HepG2 (cell line): ENCODE results near the gene MTRFR. TPM values are rescaled to one million over a fixed set of nuclear protein-coding genes. Genes with fewer than 3 reads are reported as not detected.

Experiments used
- ATF3 ChIP-seq: sonication (generic); formaldehyde crosslinking; IDR thresholded peaks from 2 replicates; pipeline ENCODE4 v1.4.0; 2020; ENCODE audit warnings: missing genetic modification reagents
- ATM ChIP-seq: fragments of 450-650 bp; IDR thresholded peaks from 2 replicates; pipeline ENCODE4 v1.7.1; 2017; ENCODE audit warnings: mild to moderate bottlenecking, borderline replicate concordance
- FOXC1 ChIP-seq: sonication (generic); formaldehyde crosslinking; IDR thresholded peaks from 2 replicates; pipeline ENCODE4 v1.8.0; 2022; ENCODE audit warnings: mild to moderate bottlenecking, missing genetic modification reagents, borderline replicate concordance
- HOXA7 ChIP-seq: sonication (generic); formaldehyde crosslinking; IDR thresholded peaks from 2 replicates; pipeline ENCODE4 v1.8.1; 2022; ENCODE audit warnings: mild to moderate bottlenecking, missing genetic modification reagents, moderate library complexity
- HOXD1 ChIP-seq: sonication (generic); formaldehyde crosslinking; IDR thresholded peaks from 2 replicates; pipeline ENCODE4 v1.5.0; 2020; ENCODE audit warnings: missing genetic modification reagents
- MBD4 ChIP-seq: IDR thresholded peaks from 2 replicates; pipeline ENCODE4 v1.6.1; 2012; ENCODE audit warnings: low read length, inconsistent platforms, borderline replicate concordance
- MTF1 ChIP-seq: sonication (generic); formaldehyde crosslinking; IDR thresholded peaks from 2 replicates; pipeline ENCODE4 v1.5.0; 2020; ENCODE audit warnings: missing genetic modification reagents
- MXD4 ChIP-seq: IDR thresholded peaks from 2 replicates; pipeline ENCODE4 v1.6.1; 2016; ENCODE audit warnings: mild to moderate bottlenecking, missing biosample characterization, missing genetic modification reagents
- PAX8 ChIP-seq: sonication (generic); formaldehyde crosslinking; IDR thresholded peaks from 2 replicates; pipeline ENCODE4 v1.8.0; 2022; ENCODE audit warnings: mild to moderate bottlenecking, missing genetic modification reagents, borderline replicate concordance
- POLR2A ChIP-seq, 2 experiments: IDR thresholded peaks; 2 replicates each; pipeline ENCODE4 v1.6.1; 2011; ENCODE audit warnings: low read depth in 2 of 2, low read length in 2 of 2, mild to moderate bottlenecking in 1 of 2, moderate library complexity in 1 of 2; ENCODE audit not compliant: insufficient read depth in 1 of 2
- RELA ChIP-seq: sonication (generic); formaldehyde crosslinking; IDR thresholded peaks from 2 replicates; pipeline ENCODE4 v1.4.0; 2020; ENCODE audit warnings: missing genetic modification reagents
- RXRB ChIP-seq: IDR thresholded peaks from 2 replicates; pipeline ENCODE4 v1.6.1; 2016; ENCODE audit warnings: borderline replicate concordance, missing genetic modification reagents, missing compliant biosample characterization
- SALL1 ChIP-seq: sonication (generic); formaldehyde crosslinking; IDR thresholded peaks from 2 replicates; pipeline ENCODE4 v1.8.0; 2022; ENCODE audit warnings: mild to moderate bottlenecking, missing genetic modification reagents
- SNAPC2 ChIP-seq: sonication (generic); formaldehyde crosslinking; IDR thresholded peaks from 2 replicates; pipeline ENCODE4 v1.8.1; 2022; ENCODE audit warnings: mild to moderate bottlenecking, missing genetic modification reagents
- SRSF4 ChIP-seq: fragments of 200-400 bp; formaldehyde crosslinking; IDR thresholded peaks from one replicate; pipeline ENCODE4 v1.6.1; 2018; ENCODE audit warnings: mild to moderate bottlenecking, low read depth, low read length, moderate library complexity; ENCODE audit not compliant: poor library complexity, severe bottlenecking
- STAT5B ChIP-seq: sonication (generic); formaldehyde crosslinking; IDR thresholded peaks from 2 replicates; pipeline ENCODE4 v1.4.0; 2020; ENCODE audit warnings: missing genetic modification reagents
- TCF7 ChIP-seq: sonication (generic); IDR thresholded peaks from 2 replicates; pipeline ENCODE4 v1.6.1; 2016; ENCODE audit warnings: antibody characterized with exemption, low read depth
- TGIF2 ChIP-seq: IDR thresholded peaks from 2 replicates; pipeline ENCODE4 v1.6.1; 2016; ENCODE audit warnings: control low read depth, missing compliant biosample characterization
- ZFP90 ChIP-seq: sonication (generic); formaldehyde crosslinking; IDR thresholded peaks from 2 replicates; pipeline ENCODE4 v1.8.0; 2022; ENCODE audit warnings: missing genetic modification reagents, mild to moderate bottlenecking, inconsistent platforms, borderline replicate concordance
- ZNF550 ChIP-seq: sonication (generic); formaldehyde crosslinking; IDR thresholded peaks from 2 replicates; pipeline ENCODE4 v1.4.0; 2020; ENCODE audit warnings: mild to moderate bottlenecking, missing genetic modification reagents, borderline replicate concordance
- ZNF772 ChIP-seq: sonication (generic); formaldehyde crosslinking; IDR thresholded peaks from 2 replicates; pipeline ENCODE4 v1.5.0; 2020; ENCODE audit warnings: mild to moderate bottlenecking, missing genetic modification reagents
- ZNF790 ChIP-seq: sonication (generic); formaldehyde crosslinking; IDR thresholded peaks from 2 replicates; pipeline ENCODE4 v1.8.0; 2022; ENCODE audit warnings: missing genetic modification reagents, mild to moderate bottlenecking, borderline replicate concordance
- polyA plus RNA-seq, 8 experiments: library from polyadenylated mRNA; depleted of rRNA in 3 of 8; stranded (reverse) in 7 of 8; unstranded in 1 of 8; fragments of >200 nt; fragmentation: Illumina TruSeq in 4 of 8; extraction: Trizol in 4 of 8; gene quantifications; 2 replicates each; pipeline versions ENCODE4 v1.2.1 to v1.2.3, GENCODE V29; 2011 to 2016; ENCODE audit warnings: low read depth in 4 of 8, missing spikeins in 1 of 8, mixed read lengths in 1 of 8; ENCODE audit not compliant: insufficient read depth in 1 of 8
- total RNA-seq, 5 experiments: library from RNA; depleted of rRNA; stranded (reverse); fragments of >200 nt; fragmentation: Illumina TruSeq; extraction: Trizol; gene quantifications; 2 replicates each; pipeline ENCODE4 v1.2.3, GENCODE V29; 2016; ENCODE audit warnings: low read depth in 1 of 5
- TF ChIP-seq, protein P1 (sequence below): sonication (generic); formaldehyde crosslinking; IDR thresholded peaks from 2 replicates; pipeline ENCODE4 v1.5.0; 2020; ENCODE audit warnings: missing genetic modification reagents
- TF ChIP-seq, protein P2 (sequence below): sonication (generic); formaldehyde crosslinking; IDR thresholded peaks from 2 replicates; pipeline ENCODE4 v1.4.0; 2020; ENCODE audit warnings: missing genetic modification reagents
- TF ChIP-seq, protein P3 (sequence below): sonication (generic); formaldehyde crosslinking; IDR thresholded peaks from 2 replicates; pipeline ENCODE4 v1.5.0; 2020; ENCODE audit warnings: mild to moderate bottlenecking, missing genetic modification reagents, borderline replicate concordance

Gene MTRFR
- total and polyA plus RNA-seq, 2 of the 13 experiments (the other 11 are each of a cell fraction or from before 2014, with no cell fraction given), result 7.1 to 9.9 TPM

GRCh38 chr12:123293178-123293760 is 60.0 kb downstream of the MTRFR start (continued):
- TF ChIP-seq SRSF4, result no peak
- peak; percentile 10; the same call in 1 of the 2 replicates for TF ChIP-seq ATF3 (CRISPR knock-in tag)
- TF ChIP-seq ZNF772 (CRISPR knock-in tag), result no peak
- no peak for TF ChIP-seq HOXA7
- no peak for TF ChIP-seq TCF7
- TF ChIP-seq, protein P1, sequence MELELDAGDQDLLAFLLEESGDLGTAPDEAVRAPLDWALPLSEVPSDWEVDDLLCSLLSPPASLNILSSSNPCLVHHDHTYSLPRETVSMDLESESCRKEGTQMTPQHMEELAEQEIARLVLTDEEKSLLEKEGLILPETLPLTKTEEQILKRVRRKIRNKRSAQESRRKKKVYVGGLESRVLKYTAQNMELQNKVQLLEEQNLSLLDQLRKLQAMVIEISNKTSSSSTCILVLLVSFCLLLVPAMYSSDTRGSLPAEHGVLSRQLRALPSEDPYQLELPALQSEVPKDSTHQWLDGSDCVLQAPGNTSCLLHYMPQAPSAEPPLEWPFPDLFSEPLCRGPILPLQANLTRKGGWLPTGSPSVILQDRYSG, result no peak
- no peak for TF ChIP-seq PAX8 (CRISPR knock-in tag)
- TF ChIP-seq ATM, result no peak
- TF ChIP-seq MTF1 (CRISPR knock-in tag), result no peak
- TF ChIP-seq FOXC1 (CRISPR knock-in tag), result 0 out of 2 replicates have a peak, but pooled peaks have one; percentile 24
- TF ChIP-seq RXRB (CRISPR knock-in tag), result 0 out of 2 replicates have a peak, but pooled peaks have one; percentile 19
- TF ChIP-seq RELA (CRISPR knock-in tag), result no peak
- TF ChIP-seq STAT5B, result no peak
- no peak for TF ChIP-seq MBD4
- no peak for TF ChIP-seq ZNF550 (CRISPR knock-in tag)
- no peak for TF ChIP-seq ZNF790 (CRISPR knock-in tag)
- peak; percentile 65 for TF ChIP-seq SALL1 (CRISPR knock-in tag)
- TF ChIP-seq ZFP90 (CRISPR knock-in tag), result peak; percentile 76; the same call in 1 of the 2 replicates
- no peak for TF ChIP-seq POLR2A (IDR thresholded peaks at IDR 0.05; ENCODE audit: insufficient read depth in 1 of 2, low read depth in 2 of 2, low read length in 2 of 2)
- TF ChIP-seq, protein P2, sequence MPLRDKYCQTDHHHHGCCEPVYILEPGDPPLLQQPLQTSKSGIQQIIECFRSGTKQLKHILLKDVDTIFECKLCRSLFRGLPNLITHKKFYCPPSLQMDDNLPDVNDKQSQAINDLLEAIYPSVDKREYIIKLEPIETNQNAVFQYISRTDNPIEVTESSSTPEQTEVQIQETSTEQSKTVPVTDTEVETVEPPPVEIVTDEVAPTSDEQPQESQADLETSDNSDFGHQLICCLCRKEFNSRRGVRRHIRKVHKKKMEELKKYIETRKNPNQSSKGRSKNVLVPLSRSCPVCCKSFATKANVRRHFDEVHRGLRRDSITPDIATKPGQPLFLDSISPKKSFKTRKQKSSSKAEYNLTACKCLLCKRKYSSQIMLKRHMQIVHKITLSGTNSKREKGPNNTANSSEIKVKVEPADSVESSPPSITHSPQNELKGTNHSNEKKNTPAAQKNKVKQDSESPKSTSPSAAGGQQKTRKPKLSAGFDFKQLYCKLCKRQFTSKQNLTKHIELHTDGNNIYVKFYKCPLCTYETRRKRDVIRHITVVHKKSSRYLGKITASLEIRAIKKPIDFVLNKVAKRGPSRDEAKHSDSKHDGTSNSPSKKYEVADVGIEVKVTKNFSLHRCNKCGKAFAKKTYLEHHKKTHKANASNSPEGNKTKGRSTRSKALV (CRISPR knock-in tag), result no peak; the same call in 1 of the 2 replicates
- TF ChIP-seq MXD4 (CRISPR knock-in tag), result 0 out of 2 replicates have a peak, but pooled peaks have one; percentile 20
- TF ChIP-seq HOXD1 (CRISPR knock-in tag), result no peak
- no peak for TF ChIP-seq SNAPC2 (CRISPR knock-in tag)
- TF ChIP-seq, protein P3, sequence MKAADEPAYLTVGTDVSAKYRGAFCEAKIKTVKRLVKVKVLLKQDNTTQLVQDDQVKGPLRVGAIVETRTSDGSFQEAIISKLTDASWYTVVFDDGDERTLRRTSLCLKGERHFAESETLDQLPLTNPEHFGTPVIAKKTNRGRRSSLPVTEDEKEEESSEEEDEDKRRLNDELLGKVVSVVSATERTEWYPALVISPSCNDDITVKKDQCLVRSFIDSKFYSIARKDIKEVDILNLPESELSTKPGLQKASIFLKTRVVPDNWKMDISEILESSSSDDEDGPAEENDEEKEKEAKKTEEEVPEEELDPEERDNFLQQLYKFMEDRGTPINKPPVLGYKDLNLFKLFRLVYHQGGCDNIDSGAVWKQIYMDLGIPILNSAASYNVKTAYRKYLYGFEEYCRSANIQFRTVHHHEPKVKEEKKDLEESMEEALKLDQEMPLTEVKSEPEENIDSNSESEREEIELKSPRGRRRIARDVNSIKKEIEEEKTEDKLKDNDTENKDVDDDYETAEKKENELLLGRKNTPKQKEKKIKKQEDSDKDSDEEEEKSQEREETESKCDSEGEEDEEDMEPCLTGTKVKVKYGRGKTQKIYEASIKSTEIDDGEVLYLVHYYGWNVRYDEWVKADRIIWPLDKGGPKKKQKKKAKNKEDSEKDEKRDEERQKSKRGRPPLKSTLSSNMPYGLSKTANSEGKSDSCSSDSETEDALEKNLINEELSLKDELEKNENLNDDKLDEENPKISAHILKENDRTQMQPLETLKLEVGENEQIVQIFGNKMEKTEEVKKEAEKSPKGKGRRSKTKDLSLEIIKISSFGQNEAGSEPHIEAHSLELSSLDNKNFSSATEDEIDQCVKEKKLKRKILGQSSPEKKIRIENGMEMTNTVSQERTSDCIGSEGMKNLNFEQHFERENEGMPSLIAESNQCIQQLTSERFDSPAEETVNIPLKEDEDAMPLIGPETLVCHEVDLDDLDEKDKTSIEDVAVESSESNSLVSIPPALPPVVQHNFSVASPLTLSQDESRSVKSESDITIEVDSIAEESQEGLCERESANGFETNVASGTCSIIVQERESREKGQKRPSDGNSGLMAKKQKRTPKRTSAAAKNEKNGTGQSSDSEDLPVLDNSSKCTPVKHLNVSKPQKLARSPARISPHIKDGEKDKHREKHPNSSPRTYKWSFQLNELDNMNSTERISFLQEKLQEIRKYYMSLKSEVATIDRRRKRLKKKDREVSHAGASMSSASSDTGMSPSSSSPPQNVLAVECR, result peak; percentile 76; the same call in 1 of the 2 replicates
- no peak for TF ChIP-seq TGIF2 (CRISPR knock-in tag)
